CD14-positive monocyte (primary cell): Measurements from ENCODE around the gene TRA2A. TPM values are rescaled to one million over a fixed set of nuclear protein-coding genes. Genes with fewer than 3 reads are reported as not detected.
A peak's percentile ranks its signal among the peaks of the same experiment; 100 is the strongest.

Experiments used
- DNase-seq, 3 donors: peaks; one replicate each; pipeline ENCODE4 v3.0.0-alpha.2; 2011 to 2022
- H2AFZ ChIP-seq: 2 replicates; pipeline ENCODE4 v1.6.0; 2012; ENCODE audit warnings: mild to moderate bottlenecking, low read depth, low read length, inconsistent platforms; ENCODE audit not compliant: insufficient read depth, poor library complexity, severe bottlenecking
- H3K27ac ChIP-seq, 2 donors: 1 replicate in 1 of 2; 2 replicates in 1 of 2; pipeline ENCODE4 v1.5.1; 2012 to 2013; ENCODE audit warnings: low read length in 2 of 2, control low read depth in 1 of 2, inconsistent platforms in 1 of 2, low read depth in 1 of 2, mild to moderate bottlenecking in 1 of 2
- H3K27me3 ChIP-seq, 2 donors: one replicate each; pipeline versions ENCODE4 v1.6.0 to v1.6.1; 2011 to 2013; ENCODE audit warnings: low read length in 2 of 2; ENCODE audit not compliant: control insufficient read depth in 2 of 2, insufficient read depth in 2 of 2
- H3K36me3 ChIP-seq, 2 donors: replicated peaks in 1 of 2; 1 replicate in 1 of 2; 2 replicates in 1 of 2; pipeline versions ENCODE4 v1.5.1 to v1.6.1; 2012 to 2013; ENCODE audit warnings: low read length in 2 of 2, control low read depth in 1 of 2, inconsistent platforms in 1 of 2, mild to moderate bottlenecking in 1 of 2; ENCODE audit not compliant: insufficient read depth in 2 of 2, control insufficient read depth in 1 of 2
- H3K4me1 ChIP-seq, 2 donors: 1 replicate in 1 of 2; 2 replicates in 1 of 2; pipeline versions ENCODE4 v1.5.1 to v1.6.1; 2012 to 2013; ENCODE audit warnings: low read length in 2 of 2, control low read depth in 1 of 2, inconsistent platforms in 1 of 2, mild to moderate bottlenecking in 1 of 2, moderate library complexity in 1 of 2; ENCODE audit not compliant: insufficient read depth in 2 of 2, control insufficient read depth in 1 of 2
- H3K4me2 ChIP-seq: replicated peaks from 2 replicates; pipeline ENCODE3; 2012; ENCODE audit warnings: low read length, moderate library complexity, mild to moderate bottlenecking; ENCODE audit not compliant: poor library complexity, severe bottlenecking; ENCODE audit errors: extremely low read depth
- H3K4me3 ChIP-seq, 3 experiments: fragments of 200-600 bp in 1 of 3; sonication (generic) in 1 of 3; replicated peaks in 1 of 3; 1 replicate in 2 of 3; 2 replicates in 1 of 3; pipeline ENCODE4 v1.5.1; 2011 to 2013; ENCODE audit warnings: low read length in 3 of 3, mild to moderate bottlenecking in 3 of 3, control low read depth in 2 of 3, low read depth in 2 of 3, inconsistent platforms in 1 of 3, moderate library complexity in 1 of 3
- H3K79me2 ChIP-seq: 2 replicates; pipeline ENCODE4 v1.6.0; 2012; ENCODE audit warnings: mild to moderate bottlenecking, control low read depth, inconsistent platforms, low read length, moderate library complexity; ENCODE audit not compliant: insufficient read depth
- H3K9ac ChIP-seq: 2 replicates; pipeline ENCODE4 v1.6.0; 2017; ENCODE audit warnings: low read length, mild to moderate bottlenecking; ENCODE audit not compliant: insufficient read depth, poor library complexity, severe bottlenecking
- H3K9me3 ChIP-seq, 2 donors: replicated peaks in 1 of 2; 1 replicate in 1 of 2; 2 replicates in 1 of 2; pipeline versions ENCODE4 v1.5.1 to v1.6.1; 2012 to 2013; ENCODE audit warnings: low read length in 2 of 2, control low read depth in 1 of 2; ENCODE audit not compliant: control insufficient read depth in 1 of 2, insufficient read depth in 1 of 2
- H4K20me1 ChIP-seq: 2 replicates; pipeline ENCODE4 v1.6.0; 2012; ENCODE audit warnings: mild to moderate bottlenecking, low read length, control low read depth, moderate library complexity; ENCODE audit not compliant: insufficient read depth
- H3K27ac Mint-ChIP-seq, 7 donors: one replicate each; pipeline ENCODE4 v1.8.0; 2020; ENCODE audit warnings: mild to moderate bottlenecking in 7 of 7, mixed read lengths in 7 of 7, moderate library complexity in 6 of 7, inconsistent platforms in 2 of 7
- H3K27me3 Mint-ChIP-seq, 3 donors: one replicate each; pipeline ENCODE4 v1.8.0; 2021 to 2022; ENCODE audit warnings: low read depth in 3 of 3, mild to moderate bottlenecking in 3 of 3, mixed read lengths in 3 of 3, moderate library complexity in 3 of 3, inconsistent platforms in 1 of 3
- H3K36me3 Mint-ChIP-seq, 2 donors: one replicate each; pipeline ENCODE4 v1.8.0; 2020; ENCODE audit warnings: mixed read lengths in 2 of 2, inconsistent platforms in 1 of 2, mild to moderate bottlenecking in 1 of 2
- H3K4me1 Mint-ChIP-seq: one replicate; pipeline ENCODE4 v1.8.0; 2020; ENCODE audit warnings: mild to moderate bottlenecking, mixed read lengths
- H3K4me3 Mint-ChIP-seq, 2 donors: one replicate each; pipeline ENCODE4 v1.8.0; 2020; ENCODE audit warnings: mild to moderate bottlenecking in 2 of 2, mixed read lengths in 2 of 2, moderate library complexity in 1 of 2
- H3K9me3 Mint-ChIP-seq, 7 donors: one replicate each; pipeline ENCODE4 v1.8.0; 2020 to 2022; ENCODE audit warnings: mixed read lengths in 7 of 7, mild to moderate bottlenecking in 6 of 7, moderate library complexity in 6 of 7, inconsistent platforms in 2 of 7
- CTCF ChIP-seq: fragments of 200-600 bp; IDR thresholded peaks from one replicate; pipeline ENCODE4 v1.8.0; 2022; ENCODE audit warnings: antibody characterized with exemption, mild to moderate bottlenecking
- WGBS: methylation state at CpG from one replicate; pipeline ENCODE4 v1.1.5; 2013; ENCODE audit warnings: missing lambda C conversion rate; ENCODE audit not compliant: insufficient coverage; 5-methylcytosine and 5-hydroxymethylcytosine counted together
- intact Hi-C, 2 donors: fragments of 100-400 bp; cut with micrococcal nuclease; formaldehyde crosslinking; loops; one replicate each; pipeline versions ENCODE4 v1.15.0 to v1.15.1; 2023
- polyA plus RNA-seq, 3 donors: library from polyadenylated mRNA; depleted of rRNA in 1 of 3; unstranded in 2 of 3; stranded (reverse) in 1 of 3; fragments of 300-500 nt in 2 of 3; fragments of >200 nt in 1 of 3; fragmentation: Illumina TruSeq in 2 of 3; gene quantifications; 1 replicate in 2 of 3; 2 replicates in 1 of 3; pipeline ENCODE4 v1.2.3, GENCODE V29; 2012 to 2021

TRA2A gene
- polyA plus RNA-seq, 3 donors, result 31.2 to 92.8 (median 46.6) TPM

GRCh38 chr7:23524473-23524872, 7.3 kb downstream of the TRA2A start:
- no peak overlapping the region for H3K4me3 ChIP-seq

GRCh38 chr7:23523486-23524075, 8.2 kb downstream of the TRA2A start:
- Mint-ChIP-seq H3K9me3 (no peaks in the 10 kb centered on the region), H3K36me3 (peaks cover 36 to 41% of the 10 kb centered on the region in 2 donors), H3K27ac (peak overlapping the region in 1 of 7 donors; percentile 50), H3K27me3 (no peaks in the 10 kb centered on the region), H3K4me1 (peaks cover 34% of the 10 kb centered on the region), H3K4me3 (no peak overlapping the region)
- no peak for TF ChIP-seq CTCF
- Histone ChIP-seq H3K27me3 (no peaks in the 10 kb centered on the region), H3K4me1 (peaks cover 0 to 7% of the 10 kb centered on the region in 2 donors), H4K20me1 (peaks cover 100% of the 10 kb centered on the region), H2AFZ (no peak overlapping the region), H3K36me3 (peaks cover 30 to 37% of the 10 kb centered on the region in 2 donors), H3K4me3 (no peak overlapping the region), H3K4me2 (no peak overlapping the region), H3K9me3 (no peaks in the 10 kb centered on the region), H3K79me2 (peaks cover 100% of the 10 kb centered on the region), H3K27ac (no peak overlapping the region), H3K9ac (no peak overlapping the region)
- no peak for DNase-seq
- intact Hi-C loops, result no loop called here
- WGBS, result no CpG with 5 or more reads among the region's 2 CpGs

More at GRCh38 chr7:23524473-23524872, 7.3 kb downstream of the TRA2A start:
- Histone ChIP-seq H2AFZ (no peak overlapping the region), H3K27ac (no peak overlapping the region), H3K9me3 (no peaks in the 10 kb centered on the region), H3K36me3 (peaks cover 21 to 28% of the 10 kb centered on the region in 2 donors), H3K79me2 (peaks cover 100% of the 10 kb centered on the region), H3K9ac (no peak overlapping the region), H3K4me1 (peaks cover 0 to 15% of the 10 kb centered on the region in 2 donors), H3K27me3 (no peaks in the 10 kb centered on the region), H3K4me2 (no peak overlapping the region), H4K20me1 (peaks cover 100% of the 10 kb centered on the region)
- DNase-seq, result no peak
- Mint-ChIP-seq H3K27ac (peak overlapping the region in 2 of 7 donors; percentile 15 to 54), H3K27me3 (no peaks in the 10 kb centered on the region), H3K4me1 (peaks cover 43% of the 10 kb centered on the region), H3K4me3 (no peak overlapping the region), H3K36me3 (peaks cover 29 to 35% of the 10 kb centered on the region in 2 donors), H3K9me3 (no peaks in the 10 kb centered on the region)
- intact Hi-C loops, result no loop called here
- no peak for TF ChIP-seq CTCF
- no CpG with 5 or more reads among the region's 7 CpGs for WGBS
